HCT116 (cell line): ENCODE results near the gene SPDL1. TPM values are rescaled to one million over a fixed set of nuclear protein-coding genes. Genes with fewer than 3 reads are reported as not detected.
A peak's percentile ranks its signal among the peaks of the same experiment; 100 is the strongest.

Experiments
- ATAC-seq: fragments of 200-7000 bp; cut with Tn5 transposase; 2 replicates; pipeline ENCODE4 v1.9.1; 2020; ENCODE audit warnings: mild to moderate bottlenecking, moderate library complexity
- BruUV-seq: library from RNA; stranded (reverse); fragments of 400-500 nt; replicated peaks from 2 replicates; lab custom pipeline; 2021; lab: Mats Ljungman, UMichigan
- CTCF ChIA-PET: fragments of 300-600 bp; sonication (Branson Sonifier 250); formaldehyde crosslinking; loops from one replicate; lab custom pipeline; 2021; ENCODE audit warnings: antibody characterized with exemption; lab: Charles Lee
- POLR2A ChIA-PET: fragments of 300-600, 350-600 bp; sonication (Branson Sonifier 250); formaldehyde crosslinking; loops from one replicate; lab custom pipeline; 2021; ENCODE audit warnings: antibody characterized with exemption; lab: Charles Lee
- RAD21 ChIA-PET, 2 experiments: fragments of 300-600 bp; sonication (Branson Sonifier 250); formaldehyde crosslinking; loops; one replicate each; lab custom pipeline; 2023; ENCODE audit warnings: low total read pairs in 2 of 2; ENCODE audit not compliant: uncharacterized antibody in 2 of 2, unreplicated experiment in 2 of 2, low non-redundant PET in 1 of 2; lab: Charles Lee
- DNase-seq: peaks from one replicate; pipeline ENCODE4 v3.0.0-alpha.2; 2010; ENCODE audit warnings: low read depth, low spot score
- H2AFZ ChIP-seq: fragments of 200-600 bp; shearing (Covaris generic), sonication (generic); 2 replicates; pipeline ENCODE4 v1.6.1; 2017; ENCODE audit warnings: low read depth, mixed run types, mixed read lengths, antibody characterized with exemption, low read length; ENCODE audit not compliant: poor library complexity, severe bottlenecking
- H3K27ac ChIP-seq: 2 replicates; pipeline ENCODE4 v1.5.1; 2012; ENCODE audit warnings: low read depth, low read length
- H3K27me3 ChIP-seq: fragments of 200-600 bp; sonication (generic); 2 replicates; pipeline ENCODE4 v1.6.1; 2016; ENCODE audit warnings: mixed run types, low read length, mixed read lengths; ENCODE audit not compliant: insufficient read depth
- H3K36me3 ChIP-seq, 2 experiments: fragments of 200-500 bp in 1 of 2; fragments of 200-600 bp in 1 of 2; sonication (Bioruptor generic) in 1 of 2; sonication (generic) in 1 of 2; 2 replicates each; pipeline versions ENCODE4 v1.5.1 to v1.6.1; 2014 to 2016; ENCODE audit warnings: low read length in 2 of 2, inconsistent platforms in 1 of 2, mixed read lengths in 1 of 2, mixed run types in 1 of 2; ENCODE audit not compliant: insufficient read depth in 2 of 2, control insufficient read depth in 1 of 2
- H3K4me1 ChIP-seq, 2 experiments: fragments of 200-600 bp in 1 of 2; sonication (generic) in 1 of 2; 2 replicates each; pipeline versions ENCODE4 v1.5.1 to v1.6.1; 2012 to 2017; ENCODE audit warnings: low read length in 2 of 2, inconsistent platforms in 1 of 2, mild to moderate bottlenecking in 1 of 2, mixed read lengths in 1 of 2, mixed run types in 1 of 2, moderate library complexity in 1 of 2; ENCODE audit not compliant: insufficient read depth in 2 of 2, control insufficient read depth in 1 of 2
- H3K4me2 ChIP-seq: fragments of 200-600 bp; sonication (generic); 2 replicates; pipeline ENCODE4 v1.6.1; 2017; ENCODE audit warnings: mixed run types, low read length, mixed read lengths
- H3K4me3 ChIP-seq, 2 experiments: fragments of 200-600 bp in 1 of 2; sonication (generic) in 1 of 2; replicated peaks in 1 of 2; 2 replicates each; pipeline ENCODE4 v1.5.1; 2011 to 2016; ENCODE audit warnings: low read length in 2 of 2, control low read depth in 1 of 2, low read depth in 1 of 2, mild to moderate bottlenecking in 1 of 2, mixed read lengths in 1 of 2, mixed run types in 1 of 2
- H3K79me2 ChIP-seq: fragments of 200-600 bp; sonication (generic); 2 replicates; pipeline ENCODE4 v1.6.1; 2017; ENCODE audit warnings: mild to moderate bottlenecking, mixed run types, low read length, moderate library complexity, mixed read lengths; ENCODE audit not compliant: insufficient read depth
- H3K9ac ChIP-seq: fragments of 200-600 bp; sonication (generic); 2 replicates; pipeline ENCODE4 v1.6.1; 2016; ENCODE audit warnings: low read length, mixed read lengths
- H3K9me2 ChIP-seq: fragments of 200-600 bp; sonication (generic), shearing (Covaris generic); 2 replicates; pipeline ENCODE4 v1.6.1; 2017; ENCODE audit warnings: mixed run types, mild to moderate bottlenecking, moderate library complexity; ENCODE audit not compliant: insufficient read depth
- H3K9me3 ChIP-seq, 2 experiments: fragments of 200-500 bp in 1 of 2; fragments of 200-600 bp in 1 of 2; sonication (Bioruptor generic) in 1 of 2; sonication (generic) in 1 of 2; 2 replicates each; pipeline ENCODE4 v1.6.1; 2014 to 2017; ENCODE audit warnings: low read length in 2 of 2, mixed read lengths in 2 of 2, inconsistent platforms in 1 of 2, low read depth in 1 of 2, mild to moderate bottlenecking in 1 of 2, mixed run types in 1 of 2, moderate library complexity in 1 of 2; ENCODE audit not compliant: control insufficient read depth in 1 of 2, insufficient read depth in 1 of 2
- H4K20me1 ChIP-seq: fragments of 200-600 bp; sonication (generic), shearing (Covaris generic); 2 replicates; pipeline ENCODE4 v1.6.1; 2017; ENCODE audit warnings: mixed run types, mild to moderate bottlenecking, moderate library complexity; ENCODE audit not compliant: insufficient read depth
- ATF3 ChIP-seq: IDR thresholded peaks from 2 replicates; pipeline ENCODE4 v1.6.1; 2012
- CTCF ChIP-seq, 3 experiments: fragments of 200-600 bp in 1 of 3; sonication (generic) in 1 of 3; IDR thresholded peaks in 2 of 3; conservative IDR thresholded peaks in 1 of 3; 2 replicates each; pipeline ENCODE4 v1.5.1; 2012 to 2017; ENCODE audit warnings: low read depth in 2 of 3, low read length in 2 of 3, antibody characterized with exemption in 1 of 3, borderline replicate concordance in 1 of 3, control low read depth in 1 of 3, mild to moderate bottlenecking in 1 of 3, mixed read lengths in 1 of 3, mixed run types in 1 of 3, moderate library complexity in 1 of 3; ENCODE audit not compliant: insufficient read depth in 1 of 3
- EGR1 ChIP-seq: IDR thresholded peaks from 2 replicates; pipeline ENCODE4 v1.6.1; 2012; ENCODE audit warnings: low read depth
- ELF1 ChIP-seq: IDR thresholded peaks from 2 replicates; pipeline ENCODE4 v1.6.1; 2012; ENCODE audit warnings: low read depth, borderline replicate concordance
- EZH2 ChIP-seq: fragments of 200-600 bp; sonication (generic); IDR thresholded peaks from 2 replicates; pipeline ENCODE4 v1.6.1; 2017; ENCODE audit warnings: antibody characterized with exemption, mixed run types
- FOSL1 ChIP-seq: IDR thresholded peaks from 2 replicates; pipeline ENCODE4 v1.6.1; 2012; ENCODE audit warnings: low read depth
- JUND ChIP-seq: IDR thresholded peaks from 2 replicates; pipeline ENCODE4 v1.6.1; 2012
- MAX ChIP-seq: IDR thresholded peaks from 2 replicates; pipeline ENCODE4 v1.6.1; 2012
- RAD21 ChIP-seq: IDR thresholded peaks from 2 replicates; pipeline ENCODE4 v1.6.1; 2012; ENCODE audit warnings: low read depth, mild to moderate bottlenecking
- SIN3A ChIP-seq: IDR thresholded peaks from 2 replicates; pipeline ENCODE4 v1.6.1; 2012; ENCODE audit warnings: low read depth
- SRF ChIP-seq: IDR thresholded peaks from 2 replicates; pipeline ENCODE4 v1.6.1; 2012; ENCODE audit warnings: low read depth
- TCF7L2 ChIP-seq: IDR thresholded peaks from 2 replicates; pipeline ENCODE4 v1.7.0; 2011; ENCODE audit warnings: borderline replicate concordance, inconsistent platforms; ENCODE audit not compliant: insufficient read depth, insufficient read length; ENCODE audit errors: extremely low read depth
- YY1 ChIP-seq: IDR thresholded peaks from 2 replicates; pipeline ENCODE4 v1.6.1; 2011; ENCODE audit warnings: low read length, low read depth, moderate library complexity, mild to moderate bottlenecking; ENCODE audit not compliant: insufficient replicate concordance; ENCODE audit errors: extremely low read depth
- ZBTB33 ChIP-seq: IDR thresholded peaks from 2 replicates; pipeline ENCODE4 v1.6.1; 2011; ENCODE audit warnings: mild to moderate bottlenecking, low read length, moderate library complexity; ENCODE audit not compliant: insufficient replicate concordance; ENCODE audit errors: extremely low read depth
- ZFX ChIP-seq: fragments of 450-650 bp; IDR thresholded peaks from 2 replicates; pipeline ENCODE4 v1.6.1; 2017
- intact Hi-C: fragments of 100-400 bp; cut with micrococcal nuclease; formaldehyde crosslinking; loops from 2 replicates; pipeline ENCODE4 v1.10.0; 2022
- total RNA-seq: library from RNA; stranded (reverse); gene quantifications from one replicate; pipeline ENCODE4 v1.2.1, GENCODE V29; 2021; ENCODE audit not compliant: unreplicated experiment

SPDL1 gene
- total RNA-seq, 1 experiment from 2014 or later = 28.5 TPM

GRCh38 chr5:169584998-169585451, 1.5 kb downstream of the SPDL1 start:
- H3K36me3 ChIP-seq = peaks cover 10% of the 10 kb centered on the region in 2 experiments; a peak in 3 of 4 replicates
- intact Hi-C loops = loop anchor here (5.0 kb wide), 1 partner anchor 1318 kb away; no protein-coding TSS in a partner anchor
- H3K27ac ChIP-seq = no peak overlapping the region
- ATAC-seq = no peak
- H3K9me2 ChIP-seq = no peaks in the 10 kb centered on the region
- H3K79me2 ChIP-seq = peaks cover 59% of the 10 kb centered on the region
- H3K27me3 ChIP-seq = peaks cover 4% of the 10 kb centered on the region
- 0 out of 2 replicates have a peak overlapping the region, but pooled peaks have one; percentile 90 for H3K9ac ChIP-seq
- RAD21 ChIA-PET = no interaction called here
- TF ChIP-seq RAD21 = no peak
- no peak for TF ChIP-seq ZFX
- no peak for TF ChIP-seq EZH2
- no peak for TF ChIP-seq YY1
- TF ChIP-seq SIN3A = no peak
- TF ChIP-seq SRF = no peak
- no peak for TF ChIP-seq TCF7L2
- TF ChIP-seq FOSL1 = no peak
- TF ChIP-seq ZBTB33 = no peak
- no peak for TF ChIP-seq EGR1
- TF ChIP-seq ELF1 = no peak
- TF ChIP-seq ATF3 = no peak
- TF ChIP-seq CTCF (IDR thresholded peaks at IDR 0.05 in 2 of 3, conservative IDR thresholded peaks at IDR 0.05 in 1 of 3; ENCODE audit: borderline replicate concordance in 1 of 3, insufficient read depth in 1 of 3, low read depth in 2 of 3, low read length in 2 of 3) = no peak
- no peak for TF ChIP-seq MAX
- TF ChIP-seq JUND = no peak
- peaks cover 0 to 16% of the 10 kb centered on the region in 2 experiments; a peak in 1 of 4 replicates for H3K4me1 ChIP-seq
- no peak for DNase-seq
- no peaks in the 10 kb centered on the region for H3K9me3 ChIP-seq
- POLR2A ChIA-PET = no interaction called here
- no peaks in the 10 kb centered on the region for H4K20me1 ChIP-seq
- H3K4me3 ChIP-seq = peak overlapping the region; percentile 84 to 86
- CTCF ChIA-PET = no interaction called here
- no peak overlapping the region for H2AFZ ChIP-seq
- H3K4me2 ChIP-seq = peak overlapping the region; percentile 91
- BruUV-seq = no TSS peak
